MCF 10A (cell line): Measurements from ENCODE around the gene SDK2. TPM values are rescaled to one million over a fixed set of nuclear protein-coding genes. Genes with fewer than 3 reads are reported as not detected.
A peak's percentile ranks its signal among the peaks of the same experiment; 100 is the strongest.

Source experiments
- BruUV-seq: library from RNA; stranded (reverse); fragments of 400-500 nt; replicated peaks from 2 replicates; lab custom pipeline; 2021; lab: Mats Ljungman, UMichigan
- CTCF ChIA-PET: fragments of 300-600 bp; sonication (Branson Sonifier 250); formaldehyde crosslinking; extraction: SDS; loops from one replicate; lab custom pipeline; 2021; ENCODE audit warnings: antibody characterized with exemption, inconsistent platforms; lab: Yijun Ruan, JAX
- POLR2A ChIA-PET: fragments of 300-600, 350-650 bp; sonication (Branson Sonifier 250); formaldehyde crosslinking; extraction: SDS; loops from one replicate; lab custom pipeline; 2020; ENCODE audit warnings: antibody characterized with exemption, inconsistent platforms; lab: Yijun Ruan, JAX
- DNase-seq: peaks from one replicate; pipeline ENCODE4 v3.0.0-alpha.2; 2018; ENCODE audit not compliant: unreplicated experiment
- H3K27ac Mint-ChIP-seq: one replicate; pipeline ENCODE4 v1.8.0; 2022; ENCODE audit warnings: mild to moderate bottlenecking, low read depth, mixed read lengths; ENCODE audit not compliant: unreplicated experiment
- H3K27me3 Mint-ChIP-seq: one replicate; pipeline ENCODE4 v1.8.0; 2022; ENCODE audit warnings: mixed read lengths; ENCODE audit not compliant: insufficient read depth, unreplicated experiment
- H3K36me3 Mint-ChIP-seq: one replicate; pipeline ENCODE4 v1.8.0; 2022; ENCODE audit warnings: mild to moderate bottlenecking, moderate library complexity, mixed read lengths; ENCODE audit not compliant: insufficient read depth, unreplicated experiment
- H3K4me1 Mint-ChIP-seq: one replicate; pipeline ENCODE4 v1.8.0; 2022; ENCODE audit warnings: mixed read lengths; ENCODE audit not compliant: insufficient read depth, unreplicated experiment
- H3K4me3 Mint-ChIP-seq: one replicate; pipeline ENCODE4 v1.8.0; 2022; ENCODE audit warnings: mild to moderate bottlenecking, moderate library complexity, mixed read lengths; ENCODE audit not compliant: unreplicated experiment
- H3K9me3 Mint-ChIP-seq: one replicate; pipeline ENCODE4 v1.8.0; 2022; ENCODE audit warnings: mixed read lengths; ENCODE audit not compliant: unreplicated experiment
- CTCF ChIP-seq: fragments of 200-600 bp; IDR thresholded peaks from one replicate; pipeline ENCODE4 v1.8.0; 2022; ENCODE audit warnings: antibody characterized with exemption, mild to moderate bottlenecking; ENCODE audit not compliant: unreplicated experiment
- intact Hi-C: fragments of 100-400 bp; cut with micrococcal nuclease; formaldehyde crosslinking; loops from 2 replicates; pipeline ENCODE4 v1.14.1; 2022
- total RNA-seq: library from RNA; stranded (reverse); gene quantifications from 2 replicates; pipeline ENCODE4 v1.2.3, GENCODE V29; 2022

Gene SDK2
- total RNA-seq, 1 experiment from 2014 or later: not detected

- Mint-ChIP-seq H3K4me1 (peaks cover 49% of the 10 kb centered on the region), H3K9me3 (no peaks in the 10 kb centered on the region), H3K36me3 (peaks cover 26% of the 10 kb centered on the region), H3K27me3 (no peaks in the 10 kb centered on the region), H3K27ac (peak overlapping the region; percentile 68), H3K4me3 (no peak overlapping the region)
- peak; percentile 92 for DNase-seq
- ChIA-PET CTCF (interaction anchor here (0.9 kb wide), 1 partner anchor 83 kb away, joined by 3 read pairs; no protein-coding TSS in a partner anchor), POLR2A (no interaction called here)
- TF ChIP-seq CTCF: no peak
- BruUV-seq: no TSS peak
- intact Hi-C loops: no loop called here
Observed at GRCh38 chr17:73286863-73287296, 357.4 kb downstream of the SDK2 start.

- no peak for TF ChIP-seq CTCF
- H3K36me3 Mint-ChIP-seq: peaks cover 29% of the 10 kb centered on the region
- no peak overlapping the region for H3K4me3 Mint-ChIP-seq
- BruUV-seq: no TSS peak
- H3K27ac Mint-ChIP-seq: peak overlapping the region; percentile 68
- no peaks in the 10 kb centered on the region for H3K9me3 Mint-ChIP-seq
- ChIA-PET POLR2A (no interaction called here), CTCF (interaction anchor here (0.9 kb wide), 1 partner anchor 84 kb away, joined by 3 read pairs; no protein-coding TSS in a partner anchor)
- no peak for DNase-seq
- H3K27me3 Mint-ChIP-seq: no peaks in the 10 kb centered on the region
- intact Hi-C loops: no loop called here
- H3K4me1 Mint-ChIP-seq: peaks cover 42% of the 10 kb centered on the region
Observed at GRCh38 chr17:73285916-73286862, 358.1 kb downstream of the SDK2 start.

GRCh38 chr17:73285603-73285908 lies 358.7 kb downstream of the SDK2 start:
- DNase-seq: no peak
- no peak for TF ChIP-seq CTCF
- no peak overlapping the region for H3K4me3 Mint-ChIP-seq
- H3K27me3 Mint-ChIP-seq: no peaks in the 10 kb centered on the region
- H3K36me3 Mint-ChIP-seq: peaks cover 29% of the 10 kb centered on the region
- intact Hi-C loops: no loop called here
- peaks cover 36% of the 10 kb centered on the region for H3K4me1 Mint-ChIP-seq
- H3K9me3 Mint-ChIP-seq: no peaks in the 10 kb centered on the region
- H3K27ac Mint-ChIP-seq: no peak overlapping the region
- no TSS peak for BruUV-seq
- ChIA-PET POLR2A (no interaction called here), CTCF (no interaction called here)

- peaks cover 29% of the 10 kb centered on the region for H3K36me3 Mint-ChIP-seq
- no peak overlapping the region for H3K4me3 Mint-ChIP-seq
- POLR2A ChIA-PET: no interaction called here
- H3K4me1 Mint-ChIP-seq: peaks cover 32% of the 10 kb centered on the region
- intact Hi-C loops: no loop called here
- CTCF ChIA-PET: interaction anchor here (1.1 to 1.4 kb wide), 2 partner anchors 26 to 30 kb away, joined by 3 to 6 read pairs; no protein-coding TSS in a partner anchor
- DNase-seq: no peak
- no peaks in the 10 kb centered on the region for H3K9me3 Mint-ChIP-seq
- no peak for TF ChIP-seq CTCF
- no peak overlapping the region for H3K27ac Mint-ChIP-seq
- no peaks in the 10 kb centered on the region for H3K27me3 Mint-ChIP-seq
- no TSS peak for BruUV-seq
Observed at GRCh38 chr17:73284906-73285602, 359.2 kb downstream of the SDK2 start.
